ENCODE data around the gene SBSN. TPM values are rescaled to one million over a fixed set of nuclear protein-coding genes. Genes with fewer than 3 reads are reported as not detected.

SBSN gene
- total RNA-seq, 1 experiment from 2014 or later, result 0.39 TPM

GRCh38 chr19:35501684-35502083, 26.4 kb downstream of the SBSN start:
- ChIA-PET POLR2A (no interaction called here), CTCF (no interaction called here)
- no TSS peak for BruUV-seq (replicated peaks)
- Histone ChIP-seq H3K4me1 (ENCODE audit: control insufficient read depth, insufficient read depth, low read length) (no peaks in the 10 kb centered on the region), H3K4me3 (ENCODE audit: low read depth in 2 of 2, low read length in 2 of 2) (no peak overlapping the region), H3K27ac (ENCODE audit: low read length) (no peak overlapping the region), H3K9me3 (ENCODE audit: control insufficient read depth, insufficient read depth, low read depth, low read length) (no peaks in the 10 kb centered on the region), H3K36me3 (ENCODE audit: control insufficient read depth, insufficient read depth, low read length) (no peaks in the 10 kb centered on the region), H3K27me3 (ENCODE audit: control insufficient read depth, insufficient read depth, low read length) (peaks cover 4% of the 10 kb centered on the region; the same call in 1 of the 2 replicates)
- TF ChIP-seq TCF7L2 (IDR thresholded peaks at IDR 0.05; ENCODE audit: low read depth, low read length), result no peak
- no peak for TF ChIP-seq POLR2AphosphoS5 (IDR thresholded peaks at IDR 0.05; ENCODE audit: low read depth, low read length)
- no peak for TF ChIP-seq SIN3A (IDR thresholded peaks at IDR 0.05; ENCODE audit: borderline replicate concordance, insufficient read depth, low read depth, low read length)
- TF ChIP-seq CTCF (IDR thresholded peaks at IDR 0.05), result no peak
- TF ChIP-seq REST (IDR thresholded peaks at IDR 0.05; ENCODE audit: insufficient read depth in 1 of 2, low read depth in 2 of 2, low read length in 1 of 2), result no peak
- ATAC-seq (0 out of 2 replicates have a peak, but pooled peaks have one; percentile 4), DNase-seq (ENCODE audit: low read depth, low spot score) (no peak)
- in situ Hi-C loops (cut with HindIII; ENCODE audit: low pct_unique_long_range_greater_than_20kb, low sequenced_read_pairs) (no loop called here), intact Hi-C loops (cut with micrococcal nuclease; ENCODE audit: unreplicated experiment) (no loop called here)

GRCh38 chr19:35500611-35501010, 27.5 kb downstream of the SBSN start:
- Histone ChIP-seq H3K27me3 (ENCODE audit: control insufficient read depth, insufficient read depth, low read length) (peaks cover 4% of the 10 kb centered on the region; the same call in 1 of the 2 replicates), H3K27ac (ENCODE audit: low read length) (no peak overlapping the region), H3K9me3 (ENCODE audit: control insufficient read depth, insufficient read depth, low read depth, low read length) (no peaks in the 10 kb centered on the region), H3K4me3 (ENCODE audit: low read depth in 2 of 2, low read length in 2 of 2) (no peak overlapping the region), H3K36me3 (ENCODE audit: control insufficient read depth, insufficient read depth, low read length) (no peaks in the 10 kb centered on the region), H3K4me1 (ENCODE audit: control insufficient read depth, insufficient read depth, low read length) (no peaks in the 10 kb centered on the region)
- ATAC-seq, result no peak
- TF ChIP-seq CTCF (IDR thresholded peaks at IDR 0.05), result no peak
- intact Hi-C loops (cut with micrococcal nuclease; ENCODE audit: unreplicated experiment) (no loop called here), in situ Hi-C loops (cut with HindIII; ENCODE audit: low pct_unique_long_range_greater_than_20kb, low sequenced_read_pairs) (no loop called here)
- no peak for DNase-seq (ENCODE audit: low read depth, low spot score)
- ChIA-PET POLR2A (no interaction called here), CTCF (no interaction called here)
- no TSS peak for BruUV-seq (replicated peaks)

Data from Panc1 (cell line).